GM13976 (cell line): ENCODE data around the gene MYT1.

Experiments used
- DNase-seq: peaks from one replicate; pipeline ENCODE4 v3.0.0; 2012; ENCODE audit warnings: low spot score
- in situ Hi-C: fragments of 300-500 bp; cut with MboI; formaldehyde crosslinking; loops from one replicate; pipeline ENCODE4 v1.12.0; 2022; ENCODE audit warnings: low sequenced_read_pairs, mixed read lengths, inconsistent platforms; ENCODE audit not compliant: unreplicated experiment
- TF ChIP-seq, protein P1 (sequence below): IDR thresholded peaks from 2 replicates; pipeline ENCODE4 v1.5.1; 2012; ENCODE audit warnings: borderline replicate concordance, mild to moderate bottlenecking; ENCODE audit not compliant: insufficient read depth; ENCODE audit errors: extremely low read depth, missing control alignments, control extremely low read depth

The MYT1 gene

DNA sequence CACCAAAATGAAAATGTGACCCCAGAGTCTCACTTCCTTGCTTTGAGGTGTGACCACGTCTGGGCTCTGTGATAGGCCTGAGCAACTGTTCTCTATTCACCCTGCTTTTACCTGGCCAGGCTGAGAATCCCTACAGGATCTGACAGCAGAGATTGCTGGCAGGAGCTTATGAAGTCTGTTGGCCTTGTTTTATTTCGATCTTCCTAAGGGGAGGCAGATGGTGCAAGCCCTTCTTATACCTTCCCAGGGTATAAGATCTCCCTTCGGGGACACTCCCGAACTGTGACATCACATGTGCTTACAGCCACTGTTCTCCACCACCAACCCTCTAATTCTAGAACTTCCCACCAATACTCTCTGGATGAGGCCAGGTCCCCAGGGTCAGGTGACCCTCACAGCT is 26.8 kb downstream of the MYT1 start:
- TF ChIP-seq, protein P1, sequence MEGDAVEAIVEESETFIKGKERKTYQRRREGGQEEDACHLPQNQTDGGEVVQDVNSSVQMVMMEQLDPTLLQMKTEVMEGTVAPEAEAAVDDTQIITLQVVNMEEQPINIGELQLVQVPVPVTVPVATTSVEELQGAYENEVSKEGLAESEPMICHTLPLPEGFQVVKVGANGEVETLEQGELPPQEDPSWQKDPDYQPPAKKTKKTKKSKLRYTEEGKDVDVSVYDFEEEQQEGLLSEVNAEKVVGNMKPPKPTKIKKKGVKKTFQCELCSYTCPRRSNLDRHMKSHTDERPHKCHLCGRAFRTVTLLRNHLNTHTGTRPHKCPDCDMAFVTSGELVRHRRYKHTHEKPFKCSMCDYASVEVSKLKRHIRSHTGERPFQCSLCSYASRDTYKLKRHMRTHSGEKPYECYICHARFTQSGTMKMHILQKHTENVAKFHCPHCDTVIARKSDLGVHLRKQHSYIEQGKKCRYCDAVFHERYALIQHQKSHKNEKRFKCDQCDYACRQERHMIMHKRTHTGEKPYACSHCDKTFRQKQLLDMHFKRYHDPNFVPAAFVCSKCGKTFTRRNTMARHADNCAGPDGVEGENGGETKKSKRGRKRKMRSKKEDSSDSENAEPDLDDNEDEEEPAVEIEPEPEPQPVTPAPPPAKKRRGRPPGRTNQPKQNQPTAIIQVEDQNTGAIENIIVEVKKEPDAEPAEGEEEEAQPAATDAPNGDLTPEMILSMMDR: no peak
- in situ Hi-C loops: no loop called here
- DNase-seq: no peak

GRCh38 chr20:64192406-64192805 is 28.2 kb downstream of the MYT1 start:
- in situ Hi-C loops: no loop called here
- DNase-seq: no peak
- TF ChIP-seq, protein P1: no peak

DNA sequence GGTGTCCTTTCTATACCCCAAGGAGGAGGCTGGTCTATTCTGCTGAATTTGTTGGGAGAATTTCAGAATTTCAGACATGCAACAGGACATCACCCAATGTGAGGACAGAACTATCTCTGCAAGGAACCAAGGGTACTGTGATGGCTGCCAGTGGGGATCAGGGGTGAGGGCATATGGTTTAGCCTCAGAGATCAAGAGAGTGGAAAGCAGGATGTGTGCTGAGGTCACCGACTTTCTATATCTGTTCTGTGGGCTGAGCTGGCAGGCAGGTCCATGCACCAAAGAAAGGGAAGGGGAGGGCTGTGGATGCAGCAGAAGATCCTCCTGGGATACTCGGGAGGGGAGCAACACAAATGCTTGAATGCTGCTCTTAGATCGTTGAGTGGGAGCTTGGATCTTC is 28.8 kb downstream of the MYT1 start:
- in situ Hi-C loops: no loop called here
- TF ChIP-seq, protein P1: no peak
- no peak for DNase-seq

- no peak for DNase-seq
- in situ Hi-C loops: no loop called here
- TF ChIP-seq, protein P1: no peak
Measured at GRCh38 chr20:64194269-64194668, 30.0 kb downstream of the MYT1 start.

GRCh38 chr20:64196309-64196708 is 32.1 kb downstream of the MYT1 start:
- TF ChIP-seq, protein P1: no peak

DNA sequence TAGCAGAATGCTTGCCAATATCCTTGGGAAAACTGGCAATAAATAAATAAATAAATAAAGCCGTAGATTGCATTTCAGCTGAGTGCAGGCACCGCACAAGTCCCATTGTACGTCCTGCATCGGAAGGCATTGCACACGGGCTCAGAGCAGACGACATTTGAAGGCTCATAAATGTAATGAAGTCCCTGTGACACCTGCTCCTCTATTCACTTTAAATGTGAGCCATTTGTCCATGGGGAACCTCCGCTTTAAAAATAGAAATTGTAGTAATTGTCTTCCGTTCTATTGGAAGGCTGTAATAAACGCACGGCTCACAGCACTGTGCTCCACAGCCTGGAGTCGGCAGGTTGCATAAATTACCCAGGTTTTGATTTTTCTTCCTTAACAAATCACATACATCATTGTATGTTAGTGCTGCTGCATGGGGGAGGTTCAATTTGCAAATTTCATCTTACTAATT is 32.6 kb downstream of the MYT1 start:
- TF ChIP-seq, protein P1: no peak
- no peak for DNase-seq
- in situ Hi-C loops: no loop called here

More at GRCh38 chr20:64196309-64196708, 32.1 kb downstream of the MYT1 start:
- in situ Hi-C loops: no loop called here
- no peak for DNase-seq

- DNase-seq: no peak
- in situ Hi-C loops: no loop called here
- TF ChIP-seq, protein P1: no peak
Measured at GRCh38 chr20:64198347-64198746, 34.1 kb downstream of the MYT1 start.
